ENCODE measurements around the gene MSH4. TPM values are rescaled to one million over a fixed set of nuclear protein-coding genes. Genes with fewer than 3 reads are reported as not detected.
A peak's percentile ranks its signal among the peaks of the same experiment; 100 is the strongest.
"Not testable (repeated sequence)": the region's sequence is repeated elsewhere in the genome, so short reads cannot be mapped to it uniquely, and the experiment has no call there.

Gene MSH4
- polyA plus RNA-seq, 2 of the 4 experiments (the other 2 are of a cell fraction), result 0.05 TPM; not detected in 1

DNA sequence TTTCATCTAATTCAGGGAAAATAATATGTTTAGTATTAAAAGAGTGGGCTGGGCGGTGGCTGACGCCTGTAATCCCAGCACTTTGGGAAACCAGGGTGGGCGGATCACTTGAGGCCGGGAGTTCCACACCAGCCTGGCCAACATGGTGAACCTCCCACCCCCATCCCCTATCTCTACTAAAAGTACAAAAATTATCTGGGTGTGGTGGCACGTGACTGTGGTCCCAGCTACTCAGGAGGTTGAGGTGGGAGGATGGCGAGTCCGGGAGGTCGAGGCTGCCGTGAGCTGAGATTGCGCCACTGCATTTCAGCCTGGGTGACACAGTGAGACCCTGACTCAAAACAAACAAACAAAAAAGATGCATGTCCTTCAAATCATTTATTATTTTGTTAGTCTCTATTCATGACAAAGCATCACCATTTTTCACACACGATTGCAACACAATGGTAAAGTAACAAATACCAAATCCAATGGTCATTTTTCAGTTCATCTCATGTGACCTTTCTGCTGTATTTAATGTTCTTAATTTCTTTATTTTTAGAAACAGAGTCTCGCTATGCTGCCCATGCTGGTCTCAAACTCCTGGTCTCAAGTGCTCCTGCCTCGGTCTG lies 1.0 kb downstream of the MSH4 start:
- FAIRE-seq, result no peak
- Histone ChIP-seq H3K4me3 (no peak overlapping the region), H3K4me1 (no peaks in the 10 kb centered on the region), H3K9me3 (no peaks in the 10 kb centered on the region), H3K27ac (no peak overlapping the region), H3K4me2 (no peak overlapping the region)
- WGBS (ENCODE audit: missing lambda C conversion rate), result 83% methylated on average over 13 of the region's 13 CpGs
- no peak for TF ChIP-seq NPAS2 (CRISPR knock-in tag; IDR thresholded peaks at IDR 0.05; ENCODE audit: borderline replicate concordance)
- 0 out of 4 replicates have a peak, but pooled peaks of 1 of the 2 experiments have one; percentile 11 for TF ChIP-seq CEBPB (IDR thresholded peaks at IDR 0.05)
- CTCF ChIA-PET, result interaction anchor here (0.9 kb wide), 1 partner anchor 111 kb away, joined by 3 read pairs; no protein-coding TSS in a partner anchor
- no peak for DNase-seq (ENCODE audit: low read depth in 1 of 2, low spot score in 1 of 2)
- peak; percentile 19 to 31; a peak in 3 of 6 replicates for ATAC-seq
- POLR2A ChIA-PET, result interaction anchor here (1.5 kb wide), 1 partner anchor 11 kb away, joined by 7 read pairs; the partner anchor contains the start of gene RABGGTB

GRCh38 chr1:75801480-75801879 lies 4.8 kb downstream of the MSH4 start:
- CTCF ChIA-PET, result interaction anchor here (0.6 to 1.5 kb wide), 2 partner anchors 15 to 98 kb away, joined by 3 read pairs; partner anchors contain the start of gene RABGGTB

GRCh38 chr1:75808921-75809320 lies 12.2 kb downstream of the MSH4 start:
- DNase-seq (ENCODE audit: low read depth in 1 of 2, low spot score in 1 of 2) (no peak), FAIRE-seq (no peak), ATAC-seq (no peak)
- no peak overlapping the region for H3K4me3 ChIP-seq
- ChIA-PET CTCF (no interaction called here), POLR2A (no interaction called here)
- no peak overlapping the region for H3K27ac ChIP-seq
- H3K9me3 ChIP-seq, result no peaks in the 10 kb centered on the region
- TF ChIP-seq CBX2 (IDR thresholded peaks at IDR 0.05; ENCODE audit: borderline replicate concordance, low read depth) (no peak), NPAS2 (CRISPR knock-in tag; IDR thresholded peaks at IDR 0.05; ENCODE audit: borderline replicate concordance) (no peak), KDM1A (IDR thresholded peaks at IDR 0.05; ENCODE audit: low read depth) (no peak), TFCP2L1 (CRISPR knock-in tag; IDR thresholded peaks at IDR 0.05) (no peak), CHD2 (IDR thresholded peaks at IDR 0.05; ENCODE audit: low read length, partially characterized antibody) (no peak), JUN (IDR thresholded peaks at IDR 0.05) (no peak), NFE2L2 (conservative IDR thresholded peaks at IDR 0.05; ENCODE audit: low read length) (no peak), KDM5A (IDR thresholded peaks at IDR 0.05) (no peak), FOSL2 (IDR thresholded peaks at IDR 0.05) (no peak), FOSL2 (CRISPR knock-in tag; IDR thresholded peaks at IDR 0.05) (no peak)
- TF ChIP-seq, protein P1, sequence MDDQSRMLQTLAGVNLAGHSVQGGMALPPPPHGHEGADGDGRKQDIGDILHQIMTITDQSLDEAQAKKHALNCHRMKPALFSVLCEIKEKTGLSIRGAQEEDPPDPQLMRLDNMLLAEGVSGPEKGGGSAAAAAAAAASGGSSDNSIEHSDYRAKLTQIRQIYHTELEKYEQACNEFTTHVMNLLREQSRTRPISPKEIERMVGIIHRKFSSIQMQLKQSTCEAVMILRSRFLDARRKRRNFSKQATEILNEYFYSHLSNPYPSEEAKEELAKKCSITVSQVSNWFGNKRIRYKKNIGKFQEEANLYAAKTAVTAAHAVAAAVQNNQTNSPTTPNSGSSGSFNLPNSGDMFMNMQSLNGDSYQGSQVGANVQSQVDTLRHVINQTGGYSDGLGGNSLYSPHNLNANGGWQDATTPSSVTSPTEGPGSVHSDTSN (IDR thresholded peaks at IDR 0.05), result no peak
- TF ChIP-seq, protein P2, sequence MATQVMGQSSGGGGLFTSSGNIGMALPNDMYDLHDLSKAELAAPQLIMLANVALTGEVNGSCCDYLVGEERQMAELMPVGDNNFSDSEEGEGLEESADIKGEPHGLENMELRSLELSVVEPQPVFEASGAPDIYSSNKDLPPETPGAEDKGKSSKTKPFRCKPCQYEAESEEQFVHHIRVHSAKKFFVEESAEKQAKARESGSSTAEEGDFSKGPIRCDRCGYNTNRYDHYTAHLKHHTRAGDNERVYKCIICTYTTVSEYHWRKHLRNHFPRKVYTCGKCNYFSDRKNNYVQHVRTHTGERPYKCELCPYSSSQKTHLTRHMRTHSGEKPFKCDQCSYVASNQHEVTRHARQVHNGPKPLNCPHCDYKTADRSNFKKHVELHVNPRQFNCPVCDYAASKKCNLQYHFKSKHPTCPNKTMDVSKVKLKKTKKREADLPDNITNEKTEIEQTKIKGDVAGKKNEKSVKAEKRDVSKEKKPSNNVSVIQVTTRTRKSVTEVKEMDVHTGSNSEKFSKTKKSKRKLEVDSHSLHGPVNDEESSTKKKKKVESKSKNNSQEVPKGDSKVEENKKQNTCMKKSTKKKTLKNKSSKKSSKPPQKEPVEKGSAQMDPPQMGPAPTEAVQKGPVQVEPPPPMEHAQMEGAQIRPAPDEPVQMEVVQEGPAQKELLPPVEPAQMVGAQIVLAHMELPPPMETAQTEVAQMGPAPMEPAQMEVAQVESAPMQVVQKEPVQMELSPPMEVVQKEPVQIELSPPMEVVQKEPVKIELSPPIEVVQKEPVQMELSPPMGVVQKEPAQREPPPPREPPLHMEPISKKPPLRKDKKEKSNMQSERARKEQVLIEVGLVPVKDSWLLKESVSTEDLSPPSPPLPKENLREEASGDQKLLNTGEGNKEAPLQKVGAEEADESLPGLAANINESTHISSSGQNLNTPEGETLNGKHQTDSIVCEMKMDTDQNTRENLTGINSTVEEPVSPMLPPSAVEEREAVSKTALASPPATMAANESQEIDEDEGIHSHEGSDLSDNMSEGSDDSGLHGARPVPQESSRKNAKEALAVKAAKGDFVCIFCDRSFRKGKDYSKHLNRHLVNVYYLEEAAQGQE (IDR thresholded peaks at IDR 0.05), result no peak
- no peaks in the 10 kb centered on the region for H3K4me1 ChIP-seq
- 34% methylated on average over 4 of the region's 4 CpGs for WGBS (ENCODE audit: missing lambda C conversion rate)
- no peak overlapping the region for H3K4me2 ChIP-seq

More at GRCh38 chr1:75801480-75801879, 4.8 kb downstream of the MSH4 start:
- H3K4me1 ChIP-seq; DNase-seq (ENCODE audit: low read depth in 1 of 2, low spot score in 1 of 2); FAIRE-seq; POLR2A ChIA-PET; H3K27ac ChIP-seq; ATAC-seq; H3K4me3 ChIP-seq; H3K9me3 ChIP-seq; H3K4me2 ChIP-seq: not testable (repeated sequence)
- WGBS (ENCODE audit: missing lambda C conversion rate), result 100% methylated on average over 2 of the region's 2 CpGs

- ATAC-seq; H3K4me3 ChIP-seq; FAIRE-seq; H3K27ac ChIP-seq; H3K4me1 ChIP-seq; DNase-seq (ENCODE audit: low read depth in 1 of 2, low spot score in 1 of 2); H3K9me3 ChIP-seq; H3K4me2 ChIP-seq; CTCF ChIA-PET; POLR2A ChIA-PET: not testable (repeated sequence)
- WGBS (ENCODE audit: missing lambda C conversion rate), result 74% methylated on average over 3 of the region's 3 CpGs
Observed at GRCh38 chr1:75810113-75810512, 13.4 kb downstream of the MSH4 start.

Measured in A549 (cell line).